HG03159 (cell line): ENCODE data around the gene GOLGA8N.
"Not testable (repeated sequence)": the region's sequence is repeated elsewhere in the genome, so short reads cannot be mapped to it uniquely, and the experiment has no call there.

Experiments
- ATAC-seq: cut with Tn5 transposase; IDR thresholded peaks from one replicate; pipeline ENCODE4 v1.9.1; 2021; ENCODE audit warnings: mild to moderate bottlenecking, moderate library complexity; ENCODE audit not compliant: unreplicated experiment

The GOLGA8N gene

DNA sequence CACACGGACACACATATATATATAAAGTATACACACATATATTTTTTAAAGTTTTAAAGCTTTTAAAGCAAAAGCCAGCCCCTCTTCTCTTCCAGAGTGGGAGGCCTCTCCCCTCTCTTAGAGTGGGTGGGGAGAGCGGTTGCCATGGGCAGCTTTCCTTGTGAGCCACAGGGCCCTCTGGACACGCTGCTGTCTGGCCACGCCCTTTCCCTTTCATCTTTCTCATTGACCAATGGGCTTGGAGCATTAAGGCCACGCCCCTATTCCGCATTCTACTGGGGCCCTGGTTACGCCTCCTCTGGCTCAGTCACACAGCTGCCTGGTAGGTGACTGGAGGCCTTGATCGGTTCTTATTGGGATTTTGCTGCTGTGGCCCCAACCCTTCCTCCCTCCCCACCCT, at the start of gene GOLGA8N:
TSS of gene GOLGA8N (plus strand) at position 306 of the 400 bp plus-strand sequence.
- ATAC-seq = not testable (repeated sequence)

DNA sequence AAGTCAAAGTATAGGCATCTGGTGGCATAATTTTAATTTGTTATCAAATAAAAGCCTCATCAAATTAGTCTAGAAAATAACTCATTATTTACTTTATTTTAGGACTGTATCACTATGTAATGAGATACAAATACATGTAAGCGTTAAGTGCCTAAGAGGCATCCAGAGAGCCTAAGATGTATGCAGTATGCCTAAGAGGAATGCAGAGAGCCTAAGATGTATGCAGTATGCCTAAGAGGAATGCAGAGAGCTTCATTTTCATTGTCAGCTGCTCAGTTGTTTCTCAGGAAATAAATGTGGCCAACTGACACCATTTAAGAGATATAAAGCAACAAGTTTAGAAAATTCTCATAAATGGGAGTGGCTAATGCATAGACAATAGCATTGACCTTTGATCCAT, 49.8 kb upstream of the GOLGA8N start:
- not testable (repeated sequence) for ATAC-seq

DNA sequence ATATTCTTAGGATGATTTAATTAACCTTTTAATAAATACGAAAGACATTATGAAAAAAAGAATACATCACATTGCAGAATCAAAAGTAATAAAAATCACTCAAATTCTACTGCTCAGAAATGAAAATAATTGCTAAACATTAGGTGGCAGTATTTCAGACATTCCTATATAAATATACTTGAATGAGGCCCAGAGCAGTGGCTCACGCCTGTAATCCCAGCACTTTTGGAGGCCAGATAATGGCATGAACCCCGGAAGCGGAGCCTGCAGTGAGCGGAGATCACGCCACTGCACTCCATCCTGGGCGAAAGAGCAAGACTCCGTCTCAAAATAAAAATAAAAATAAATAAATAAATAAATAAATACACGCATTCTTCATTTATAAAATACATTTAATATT, 48.1 kb upstream of the GOLGA8N start:
- ATAC-seq = not testable (repeated sequence)

DNA sequence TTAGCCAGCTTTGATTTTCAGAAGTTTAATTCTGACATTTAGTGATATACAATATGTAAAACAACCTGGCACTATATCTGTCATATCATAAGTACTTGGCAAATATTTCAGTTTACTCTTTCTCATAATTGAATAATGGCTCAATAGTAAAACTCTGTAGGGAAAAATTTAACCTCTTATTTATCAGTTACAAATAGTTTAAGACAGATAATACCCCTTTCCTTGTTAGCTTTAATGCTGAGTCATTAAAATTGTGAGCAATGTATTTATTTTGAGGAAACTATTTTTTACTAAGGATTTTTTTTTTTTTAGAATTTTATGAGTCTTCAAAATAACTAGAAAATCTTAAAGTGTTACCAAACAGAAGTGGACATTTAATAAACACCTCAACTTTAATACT, 38.7 kb upstream of the GOLGA8N start:
- ATAC-seq = not testable (repeated sequence)

DNA sequence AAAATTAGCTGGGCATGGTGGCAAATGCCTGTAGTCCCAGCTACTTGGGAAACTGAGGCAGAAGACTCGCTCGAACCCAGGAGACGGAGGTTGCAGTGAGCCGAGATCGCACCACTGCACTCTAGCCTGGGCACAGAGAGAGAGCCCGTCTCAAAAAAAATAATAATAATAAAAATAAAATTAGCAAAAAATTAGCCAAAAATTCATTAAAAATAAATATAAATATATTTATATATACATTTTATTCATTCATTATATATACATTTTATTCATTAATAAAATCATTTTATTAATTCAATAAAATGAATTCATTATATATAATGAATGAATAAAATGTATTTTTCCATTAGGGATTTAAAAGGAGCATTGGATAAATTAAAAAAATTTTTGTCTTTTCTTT, 31.1 kb upstream of the GOLGA8N start:
- ATAC-seq = not testable (repeated sequence)

DNA sequence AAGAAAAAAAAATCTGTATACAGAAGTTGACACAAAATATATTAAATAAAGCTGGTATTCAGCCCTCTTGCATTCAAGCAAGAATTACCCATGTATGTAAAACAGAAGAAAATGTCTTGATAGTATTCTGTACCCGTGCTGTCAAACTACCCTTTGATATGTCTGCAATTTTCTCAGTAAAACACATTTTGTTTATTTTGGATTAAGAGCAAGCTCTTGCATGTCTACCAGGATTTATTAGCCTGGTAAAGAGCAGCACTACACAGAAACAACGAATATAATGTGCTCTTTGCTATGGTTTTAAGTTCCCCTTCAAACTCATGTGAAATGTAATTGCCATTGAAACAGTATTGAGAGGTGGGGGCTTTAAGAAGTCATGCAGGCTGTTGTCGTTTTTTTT, 24.3 kb upstream of the GOLGA8N start:
- ATAC-seq = not testable (repeated sequence)

DNA sequence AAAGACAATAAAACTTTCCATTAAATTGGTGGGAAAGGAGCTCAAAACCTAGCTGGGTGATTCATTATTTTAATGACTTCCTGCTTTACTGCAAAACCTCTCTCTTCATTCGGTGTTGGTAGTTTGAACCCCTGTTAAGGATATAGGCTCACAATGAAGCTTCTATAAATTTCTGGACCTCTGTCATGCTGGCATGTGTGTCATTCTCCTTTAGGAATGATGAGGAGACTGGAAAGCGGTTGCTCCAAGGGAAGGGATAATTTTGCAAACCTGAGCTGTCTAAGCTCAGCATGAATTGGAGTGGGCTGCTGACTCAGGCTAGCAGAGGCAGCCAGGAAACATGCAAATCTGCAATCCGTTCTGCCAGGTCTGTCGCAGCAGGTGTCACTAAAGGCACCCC, 14.8 kb upstream of the GOLGA8N start:
- not testable (repeated sequence) for ATAC-seq

DNA sequence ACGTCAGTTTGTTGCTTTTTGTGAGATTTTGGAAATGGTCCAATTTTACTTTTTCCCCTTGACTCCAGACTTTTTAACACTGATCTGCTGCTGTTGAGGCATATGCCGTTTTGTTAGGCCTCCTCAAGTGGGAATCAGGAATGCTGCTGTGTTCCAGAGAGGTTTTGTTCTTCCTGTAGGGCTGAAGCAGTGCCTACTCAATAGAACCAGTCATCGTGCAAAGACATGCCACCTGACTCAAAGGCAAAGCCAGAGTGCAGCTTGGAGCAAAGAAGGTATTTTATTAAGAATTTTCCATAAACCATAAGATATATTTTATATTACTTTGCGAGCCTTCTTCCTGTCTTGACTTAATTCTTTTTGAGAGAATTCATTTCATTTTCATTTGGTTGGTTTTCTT, 7.4 kb upstream of the GOLGA8N start:
- ATAC-seq = not testable (repeated sequence)

DNA sequence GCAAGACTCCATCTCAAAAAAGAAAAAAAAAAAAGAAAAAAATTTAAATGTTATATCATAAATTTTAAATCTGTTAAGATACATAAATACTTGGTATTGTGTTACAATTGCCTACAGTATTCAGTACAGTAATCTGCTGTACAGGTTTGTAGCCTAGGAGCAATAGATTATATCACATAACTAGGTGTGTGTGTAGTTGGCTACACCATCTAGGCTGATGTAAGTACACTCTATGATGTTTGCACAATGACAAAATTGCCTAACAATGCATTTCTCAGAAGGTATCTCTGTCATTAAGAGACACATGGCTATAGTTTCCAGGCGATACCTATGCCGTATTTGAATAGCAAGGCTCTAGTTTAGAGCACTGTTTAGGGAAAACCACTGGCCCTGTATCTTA, 16.3 kb downstream of the GOLGA8N start:
- ATAC-seq = not testable (repeated sequence)

DNA sequence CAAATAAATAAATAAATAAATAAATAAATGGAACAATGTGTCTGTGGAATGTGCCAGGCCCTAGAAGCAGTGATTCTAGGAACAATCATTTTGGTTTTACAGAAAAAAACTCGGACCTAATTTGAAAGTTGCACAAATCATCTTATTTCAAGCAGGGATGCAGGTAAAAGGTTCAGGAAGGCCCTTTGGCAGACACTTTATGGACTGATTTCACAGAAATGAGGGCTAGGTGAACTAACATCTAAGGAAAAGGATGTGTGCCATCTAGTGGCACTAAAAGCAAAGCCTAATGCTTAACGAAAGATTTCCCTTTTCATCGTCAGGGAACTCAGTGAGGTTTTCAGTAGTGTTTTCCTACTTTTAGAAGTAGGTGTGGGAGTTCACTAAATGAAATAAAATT, 17.5 kb downstream of the GOLGA8N start:
- ATAC-seq = not testable (repeated sequence)

DNA sequence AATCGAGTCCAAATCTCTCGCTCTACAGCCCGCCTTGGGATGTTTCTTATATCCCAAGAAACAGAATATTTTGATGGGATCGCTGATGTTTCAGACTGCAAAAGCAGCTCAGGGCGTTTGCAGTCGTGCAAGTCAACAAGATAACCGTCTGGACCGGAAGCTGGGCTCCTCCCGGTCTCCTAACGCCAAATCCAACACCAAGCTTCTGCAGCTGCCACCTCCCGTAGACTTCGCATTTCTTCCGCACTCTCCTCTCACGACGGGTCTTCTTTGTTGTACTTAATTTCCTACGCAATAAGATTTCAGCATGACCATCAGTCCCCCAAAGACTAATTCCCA, 21.4 kb downstream of the GOLGA8N start:
- ATAC-seq = peak; percentile 18

DNA sequence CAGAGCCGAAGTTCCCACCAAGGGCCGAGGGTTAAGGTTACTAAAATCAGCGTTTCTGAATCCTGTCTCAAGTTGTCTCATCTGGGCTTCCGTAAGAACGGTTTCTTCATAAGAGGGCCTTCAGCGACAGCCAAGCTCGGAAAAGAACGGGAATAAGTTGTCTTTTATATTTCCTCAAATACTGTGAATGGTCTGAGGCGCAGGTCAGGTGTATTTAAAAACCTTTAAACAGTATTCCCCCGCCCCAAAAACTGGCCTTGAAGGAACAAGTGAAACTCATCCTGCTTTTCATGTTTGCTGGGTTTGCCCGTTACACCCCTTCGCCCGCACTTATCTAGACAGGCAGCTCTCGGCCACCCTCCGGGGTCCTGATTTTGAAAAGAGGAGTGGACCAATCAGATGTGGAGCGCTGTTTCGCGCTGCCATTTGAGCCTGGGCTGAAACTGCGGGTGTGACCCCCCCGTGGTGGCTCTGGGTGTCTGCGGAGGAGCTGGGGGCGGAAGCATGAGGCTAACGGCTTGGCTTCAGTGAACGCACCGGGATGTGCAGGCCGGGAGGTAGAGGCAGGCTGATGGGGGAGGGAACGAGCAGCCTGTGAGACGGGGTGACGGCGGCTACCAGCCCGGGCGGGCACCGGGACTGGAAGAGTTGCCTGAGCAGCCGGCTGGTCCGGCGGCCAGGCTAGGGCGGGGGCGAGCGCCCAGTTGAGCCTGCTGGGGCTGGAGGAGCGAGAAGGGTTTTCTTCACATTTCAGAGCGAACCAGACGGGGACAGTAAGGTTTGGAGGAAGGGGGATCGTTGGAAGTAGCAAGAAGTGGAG, 22.0 kb downstream of the GOLGA8N start, which contains the start of gene ARHGAP11A:
TSS of gene ARHGAP11A (plus strand) at position 454 of the 820 bp plus-strand sequence. CDS start 708 bp downstream, outside the sequence.
- peak; percentile 65 for ATAC-seq

DNA sequence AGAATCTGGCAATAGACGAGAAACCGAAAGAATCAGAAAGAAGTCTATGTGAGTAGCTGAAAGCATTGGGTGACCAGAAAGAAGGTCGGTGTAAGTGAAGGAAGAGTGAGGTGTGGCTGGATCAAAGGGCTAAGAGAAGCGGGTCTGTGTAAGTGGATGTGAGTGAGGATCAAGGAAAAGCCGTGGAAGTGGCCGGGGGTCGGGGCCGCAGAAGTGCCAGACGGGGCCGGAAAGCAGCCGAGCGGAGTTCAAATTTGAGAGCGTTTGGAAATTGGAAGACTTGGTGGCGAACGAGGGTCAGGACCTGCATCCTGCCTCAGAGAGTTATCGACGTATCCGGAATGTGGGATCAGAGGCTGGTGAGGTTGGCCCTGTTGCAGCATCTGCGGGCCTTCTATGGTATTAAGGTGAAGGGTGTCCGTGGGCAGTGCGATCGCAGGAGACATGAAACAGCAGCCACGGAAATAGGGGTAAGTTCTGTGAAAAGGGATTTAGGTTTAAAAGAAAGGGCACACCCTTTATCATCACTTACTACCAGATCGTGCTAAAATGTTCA, 22.7 kb downstream of the GOLGA8N start:
- peak; percentile 21 for ATAC-seq

DNA sequence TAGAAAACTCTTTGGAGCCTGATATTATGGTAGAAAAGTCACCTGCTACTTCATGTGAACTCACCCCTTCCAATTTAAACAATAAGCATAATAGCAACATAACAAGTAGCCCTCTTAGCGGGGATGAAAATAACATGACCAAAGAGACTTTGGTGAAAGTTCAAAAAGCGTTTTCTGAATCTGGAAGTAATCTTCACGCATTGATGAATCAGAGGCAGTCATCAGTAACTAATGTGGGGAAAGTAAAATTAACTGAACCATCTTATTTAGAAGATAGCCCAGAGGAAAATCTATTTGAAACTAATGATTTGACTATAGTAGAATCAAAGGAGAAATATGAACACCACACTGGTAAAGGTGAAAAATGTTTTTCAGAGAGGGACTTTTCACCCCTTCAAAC, 43.2 kb downstream of the GOLGA8N start:
- ATAC-seq = no peak

DNA sequence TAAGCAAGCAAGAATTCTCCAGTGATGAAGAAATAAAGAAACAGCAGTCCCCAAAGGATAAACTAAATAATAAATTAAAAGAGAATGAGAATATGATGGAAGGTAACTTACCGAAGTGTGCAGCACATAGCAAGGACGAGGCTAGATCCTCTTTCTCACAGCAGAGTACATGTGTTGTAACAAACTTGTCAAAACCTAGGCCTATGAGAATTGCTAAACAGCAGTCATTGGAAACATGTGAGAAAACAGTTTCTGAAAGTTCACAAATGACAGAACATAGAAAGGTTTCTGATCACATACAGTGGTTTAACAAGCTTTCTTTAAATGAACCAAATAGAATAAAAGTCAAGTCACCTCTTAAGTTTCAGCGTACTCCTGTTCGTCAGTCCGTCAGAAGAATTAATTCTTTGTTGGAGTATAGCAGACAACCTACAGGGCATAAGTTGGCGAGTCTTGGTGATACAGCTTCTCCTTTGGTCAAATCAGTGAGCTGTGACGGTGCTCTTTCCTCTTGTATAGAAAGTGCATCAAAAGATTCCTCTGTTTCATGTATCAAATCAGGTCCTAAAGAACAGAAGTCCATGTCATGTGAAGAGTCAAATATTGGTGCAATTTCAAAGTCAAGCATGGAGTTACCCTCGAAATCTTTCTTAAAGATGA, 43.8 kb downstream of the GOLGA8N start:
- no peak for ATAC-seq

DNA sequence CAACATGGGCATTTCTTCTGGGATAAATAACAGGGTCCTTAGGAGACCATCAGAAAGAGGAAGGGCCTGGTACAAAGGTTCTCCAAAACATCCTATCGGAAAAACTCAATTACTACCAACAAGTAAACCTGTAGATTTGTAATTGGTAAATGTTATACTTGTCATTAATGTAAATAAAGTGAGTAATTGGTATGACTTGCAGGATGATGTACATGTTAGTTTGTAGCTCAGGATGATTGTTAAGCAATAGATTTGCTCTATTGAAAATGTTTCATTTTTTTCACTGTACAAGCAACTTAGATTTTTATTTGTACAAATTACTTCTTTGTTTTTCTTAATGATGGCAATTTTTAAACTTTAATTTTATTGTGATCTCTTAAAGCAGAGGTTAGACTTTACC, 44.4 kb downstream of the GOLGA8N start:
- no peak for ATAC-seq

DNA sequence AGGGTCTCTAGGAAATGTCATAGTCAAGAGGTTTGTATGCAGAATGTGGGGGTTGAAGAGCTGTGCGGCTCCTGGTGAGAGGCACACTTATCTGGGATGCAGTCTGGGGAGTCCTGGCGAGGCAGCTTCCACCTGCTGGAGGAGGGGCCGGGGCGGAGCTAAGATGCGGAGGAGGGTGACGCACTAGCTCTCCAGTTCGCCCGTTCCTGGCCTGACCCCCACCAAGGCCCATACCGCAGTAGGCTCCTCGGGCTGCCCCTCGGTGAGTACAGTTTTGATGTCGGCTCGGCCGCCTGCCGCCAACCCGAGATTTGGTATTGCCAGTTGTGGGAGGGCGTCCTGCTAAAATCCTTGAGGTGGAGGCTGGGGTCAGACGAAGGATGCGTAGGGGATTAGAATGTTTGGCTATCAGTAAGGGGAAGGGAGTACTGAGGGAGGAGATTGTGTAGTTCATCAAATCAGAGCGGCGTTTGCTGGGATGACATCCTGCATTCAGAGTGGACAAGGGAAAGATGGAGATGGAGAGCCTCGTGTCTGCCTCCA, 48.3 kb downstream of the GOLGA8N start, which contains the start of gene SCG5:
TSS of gene SCG5 (plus strand) at position 194 of the 543 bp plus-strand sequence. CDS start 1,883 bp downstream, outside the sequence.
- ATAC-seq = no peak

DNA sequence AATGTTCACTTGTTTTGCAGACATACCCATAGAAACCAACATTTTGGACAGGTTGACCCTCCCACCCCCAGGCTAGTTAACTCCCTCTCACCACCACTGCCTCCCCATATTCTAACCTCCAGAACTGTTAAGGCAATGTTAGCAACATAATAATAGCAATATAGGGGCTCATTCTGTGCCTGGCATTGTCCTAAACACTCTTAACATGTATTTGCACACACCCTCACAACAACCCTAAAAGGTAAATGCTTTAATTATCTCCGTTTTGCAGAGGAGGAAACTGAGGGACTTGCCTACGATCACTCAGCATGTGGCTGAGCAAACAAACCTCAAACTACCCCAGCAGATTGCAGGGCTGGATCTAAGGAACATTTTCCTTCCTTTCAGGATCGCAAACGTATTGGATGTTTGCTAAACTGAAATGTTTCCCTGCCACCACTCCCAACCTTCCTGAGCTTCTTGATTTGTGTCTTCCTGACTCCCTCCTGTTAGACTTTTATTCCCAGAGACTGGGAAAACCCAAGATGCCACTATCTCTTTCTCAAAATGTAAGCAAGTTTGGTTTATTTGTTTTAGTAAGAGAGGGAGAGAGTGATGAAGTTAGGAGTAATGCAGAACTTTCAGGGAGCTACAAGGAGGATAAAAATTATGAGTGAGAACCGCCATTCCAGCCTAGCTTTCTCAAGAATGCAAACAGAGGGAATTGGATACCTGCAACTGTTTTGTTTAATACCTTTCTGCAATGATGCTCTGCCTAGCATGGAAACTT, 49.6 kb downstream of the GOLGA8N start:
- ATAC-seq = no peak

DNA sequence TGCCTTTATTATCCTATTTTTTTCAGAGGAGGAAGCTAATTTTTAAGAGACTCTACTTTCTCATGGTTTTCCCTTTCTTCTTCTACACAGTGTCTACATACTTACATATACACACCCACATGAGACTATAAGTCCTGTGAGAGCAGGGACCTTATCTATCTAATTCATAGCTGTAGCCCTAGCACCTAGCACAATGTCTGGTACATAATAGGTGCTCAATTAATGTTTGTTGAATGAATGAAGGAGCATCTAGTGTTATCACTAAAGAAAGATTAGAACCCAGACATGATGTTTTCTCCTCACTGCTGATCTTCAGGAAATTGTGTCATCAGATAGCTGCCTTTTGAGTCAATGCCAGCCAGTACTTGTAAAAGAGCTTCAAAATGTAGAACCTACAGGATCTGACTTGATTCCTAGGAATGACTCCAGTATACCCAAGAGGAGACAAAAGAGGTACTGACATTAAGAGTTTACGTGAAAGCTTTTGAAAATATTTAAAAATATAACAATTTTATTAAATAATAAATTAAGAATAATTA, 50.7 kb downstream of the GOLGA8N start:
- ATAC-seq = no peak

DNA sequence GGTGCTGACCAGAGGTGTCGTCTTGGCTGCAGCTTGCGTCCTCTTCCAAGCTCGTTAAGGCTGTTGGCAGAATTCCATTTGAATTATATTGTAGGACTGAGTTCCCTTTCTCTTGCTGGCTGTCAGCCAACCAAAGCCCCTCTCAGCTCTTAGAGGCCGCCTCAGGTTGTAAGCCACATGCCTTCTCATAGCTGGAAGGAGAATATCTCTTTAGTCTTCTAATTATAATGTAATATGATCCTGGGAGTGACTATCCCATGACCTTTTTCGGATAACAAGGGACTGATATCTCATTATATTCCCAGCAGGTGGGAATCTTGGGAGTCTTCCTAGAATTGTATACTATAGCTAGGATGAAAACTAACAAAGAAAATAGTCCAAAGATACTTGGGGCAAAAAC, 53.0 kb downstream of the GOLGA8N start:
- ATAC-seq = no peak
